Right ventricle myocardium inferior (tissue), 1 donor: ENCODE results near the gene HOXD8. TPM values are rescaled to one million over a fixed set of nuclear protein-coding genes. Genes with fewer than 3 reads are reported as not detected.

Source experiments
- ATAC-seq: fragments of 200-7000 bp; cut with Tn5 transposase; one replicate; pipeline ENCODE4 v1.9.1; 2020; ENCODE audit warnings: mild to moderate bottlenecking, moderate library complexity
- DNase-seq: peaks from one replicate; pipeline ENCODE4 v3.0.0; 2021; ENCODE audit errors: missing footprints
- intact Hi-C: fragments of 100-400 bp; cut with DNase I; formaldehyde crosslinking; loops from one replicate; pipeline ENCODE4 v1.11.0; 2022
- total RNA-seq: library from RNA; stranded (reverse); fragmentation: NEBNext Ultra II Directional; extraction: Animal tissue kit (Norgen Biotek cat#: 25700); gene quantifications from one replicate; pipeline ENCODE4 v1.2.1, GENCODE V29; 2021
- donor health status: DM: no; HTN: yes; CAD: no; lungs with severe emphysema.

HOXD8 gene
- total RNA-seq, 1 donor from 2014 or later: 0.16 TPM

- DNase-seq (no peak), ATAC-seq (no peak)
- intact Hi-C loops: loop anchor here (10.0 kb wide), 1 partner anchor 845 kb away; no protein-coding TSS in a partner anchor
Observed at GRCh38 chr2:176099728-176100546, 29.6 kb upstream of the HOXD8 start, which contains the start of gene HOXD12. Gene HOXD12 (plus strand): TSS chr2:176099795. CDS start chr2:176099802, 7 bp downstream.

GRCh38 chr2:176100547-176101140 lies 28.9 kb upstream of the HOXD8 start:
- intact Hi-C loops: no loop called here
- DNase-seq (no peak), ATAC-seq (no peak)

GRCh38 chr2:176101216-176101830 lies 28.2 kb upstream of the HOXD8 start:
- intact Hi-C loops: no loop called here
- DNase-seq (no peak), ATAC-seq (no peak)

- intact Hi-C loops: no loop called here
- ATAC-seq (no peak), DNase-seq (no peak)
Observed at GRCh38 chr2:176101842-176102241, 27.7 kb upstream of the HOXD8 start.

- intact Hi-C loops: no loop called here
- ATAC-seq: no peak
- no peak for DNase-seq
Observed at GRCh38 chr2:176102309-176102866, 27.1 kb upstream of the HOXD8 start.

- ATAC-seq (no peak), DNase-seq (no peak)
- intact Hi-C loops: no loop called here
Observed at GRCh38 chr2:176103194-176103593, 26.3 kb upstream of the HOXD8 start.

GRCh38 chr2:176103742-176104315 lies 25.7 kb upstream of the HOXD8 start:
- ATAC-seq: no peak
- no peak for DNase-seq
- intact Hi-C loops: no loop called here

GRCh38 chr2:176104316-176105077 lies 25.0 kb upstream of the HOXD8 start:
- no peak for DNase-seq
- intact Hi-C loops: no loop called here
- ATAC-seq: no peak

GRCh38 chr2:176105078-176105729 lies 24.3 kb upstream of the HOXD8 start:
- intact Hi-C loops: no loop called here
- ATAC-seq (no peak), DNase-seq (no peak)

- intact Hi-C loops: no loop called here
- ATAC-seq: no peak
- no peak for DNase-seq
Observed at GRCh38 chr2:176105730-176106580, 23.6 kb upstream of the HOXD8 start.

- no peak for ATAC-seq
- intact Hi-C loops: no loop called here
- no peak for DNase-seq
Observed at GRCh38 chr2:176106581-176107539, 22.6 kb upstream of the HOXD8 start, which contains the start of gene HOXD11. Gene HOXD11 (plus strand): TSS chr2:176107280. CDS start chr2:176107356, 76 bp downstream.

GRCh38 chr2:176107731-176108181 lies 21.7 kb upstream of the HOXD8 start:
- ATAC-seq (no peak), DNase-seq (no peak)
- intact Hi-C loops: no loop called here

- no peak for DNase-seq
- no peak for ATAC-seq
- intact Hi-C loops: no loop called here
Observed at GRCh38 chr2:176109192-176109901, 20.2 kb upstream of the HOXD8 start.

- intact Hi-C loops: no loop called here
Observed at GRCh38 chr2:176109946-176110345, 19.6 kb upstream of the HOXD8 start.

More at GRCh38 chr2:176109946-176110345, 19.6 kb upstream of the HOXD8 start:
- ATAC-seq (no peak), DNase-seq (no peak)
